Thoracic aorta (tissue), 2 donors: ENCODE results near the gene MYO1E. TPM values are rescaled to one million over a fixed set of nuclear protein-coding genes. Genes with fewer than 3 reads are reported as not detected.

Source experiments
- ATAC-seq: fragments of 150-250 bp; one replicate; pipeline ENCODE4 v1.8.0; 2017; ENCODE audit warnings: low read depth; ENCODE audit not compliant: insufficient number of reproducible peaks, low FRiP score
- DNase-seq: peaks from one replicate; pipeline ENCODE4 v3.0.0-alpha.2; 2020; ENCODE audit warnings: low spot score
- H3K27ac ChIP-seq, 2 donors: fragments of 200-600 bp; sonication (generic); 1 replicate in 1 of 2; 2 replicates in 1 of 2; pipeline ENCODE4 v1.5.1; 2016; ENCODE audit warnings: mild to moderate bottlenecking in 2 of 2, moderate library complexity in 2 of 2
- H3K27me3 ChIP-seq: fragments of 200-600 bp; sonication (generic); replicated peaks from 2 replicates; pipeline ENCODE4 v1.6.0; 2016; ENCODE audit warnings: mild to moderate bottlenecking; ENCODE audit not compliant: insufficient read depth
- H3K36me3 ChIP-seq: fragments of 200-600 bp; sonication (generic); one replicate; pipeline ENCODE4 v1.5.1; 2016
- H3K4me1 ChIP-seq, 2 donors: fragments of 200-600 bp; sonication (generic); 1 replicate in 1 of 2; 2 replicates in 1 of 2; pipeline versions ENCODE4 v1.5.1 to v1.6.0; 2016; ENCODE audit warnings: low read depth in 2 of 2, mild to moderate bottlenecking in 1 of 2; ENCODE audit not compliant: control insufficient read depth in 1 of 2
- H3K4me3 ChIP-seq: fragments of 200-600 bp; sonication (generic); 2 replicates; pipeline ENCODE4 v1.5.1; 2016; ENCODE audit warnings: mild to moderate bottlenecking
- H3K9me3 ChIP-seq: fragments of 200-600 bp; sonication (generic); 2 replicates; pipeline ENCODE4 v1.5.1; 2016
- CTCF ChIP-seq: fragments of 200-600 bp; sonication (generic); IDR thresholded peaks from one replicate; pipeline ENCODE4 v1.5.1; 2019; ENCODE audit warnings: antibody characterized with exemption
- total RNA-seq, 2 donors: library from RNA; depleted of rRNA; stranded (reverse); fragments of >200 nt; gene quantifications; one replicate each; pipeline versions ENCODE4 v1.1.0 to v1.2.3, GENCODE V29; 2016

Gene MYO1E
- total RNA-seq, 2 donors from 2014 or later = 56.2 to 121 TPM

GRCh38 chr15:59266028-59266427 is 106.6 kb downstream of the MYO1E start:
- Histone ChIP-seq H3K36me3 (no peaks in the 10 kb centered on the region), H3K4me1 (no peaks in the 10 kb centered on the region), H3K27ac (no peak overlapping the region), H3K27me3 (no peaks in the 10 kb centered on the region), H3K4me3 (no peak overlapping the region), H3K9me3 (no peaks in the 10 kb centered on the region)
- ATAC-seq (no peak), DNase-seq (no peak)
- TF ChIP-seq CTCF = no peak

- no peak overlapping the region for H3K4me3 ChIP-seq
- H3K9me3 ChIP-seq = no peaks in the 10 kb centered on the region
- no peak for TF ChIP-seq CTCF
- ATAC-seq (no peak), DNase-seq (no peak)
- H3K36me3 ChIP-seq = peaks cover 11% of the 10 kb centered on the region
- no peaks in the 10 kb centered on the region for H3K4me1 ChIP-seq
- H3K27me3 ChIP-seq = no peaks in the 10 kb centered on the region
- no peak overlapping the region for H3K27ac ChIP-seq
Observed at GRCh38 chr15:59262316-59262715, 110.4 kb downstream of the MYO1E start.

GRCh38 chr15:59260090-59260489 is 112.6 kb downstream of the MYO1E start:
- no peak overlapping the region for H3K4me3 ChIP-seq
- no peaks in the 10 kb centered on the region for H3K4me1 ChIP-seq
- H3K27me3 ChIP-seq = no peaks in the 10 kb centered on the region
- TF ChIP-seq CTCF = no peak
- H3K9me3 ChIP-seq = no peaks in the 10 kb centered on the region
- H3K36me3 ChIP-seq = peaks cover 24% of the 10 kb centered on the region
- DNase-seq (no peak), ATAC-seq (no peak)
- H3K27ac ChIP-seq = no peak overlapping the region

- Histone ChIP-seq H3K27me3 (no peaks in the 10 kb centered on the region), H3K27ac (no peak overlapping the region), H3K9me3 (no peaks in the 10 kb centered on the region), H3K4me1 (no peaks in the 10 kb centered on the region), H3K4me3 (no peak overlapping the region), H3K36me3 (peaks cover 27% of the 10 kb centered on the region)
- no peak for TF ChIP-seq CTCF
- ATAC-seq (no peak), DNase-seq (no peak)
Observed at GRCh38 chr15:59259137-59259943, 113.3 kb downstream of the MYO1E start.

- no peaks in the 10 kb centered on the region for H3K9me3 ChIP-seq
- peaks cover 27% of the 10 kb centered on the region for H3K36me3 ChIP-seq
- no peak for TF ChIP-seq CTCF
- no peak overlapping the region for H3K4me3 ChIP-seq
- no peak for ATAC-seq
- no peaks in the 10 kb centered on the region for H3K4me1 ChIP-seq
- H3K27me3 ChIP-seq = no peaks in the 10 kb centered on the region
- no peak for DNase-seq
- no peak overlapping the region for H3K27ac ChIP-seq
Observed at GRCh38 chr15:59258317-59258716, 114.4 kb downstream of the MYO1E start.
